Erythroblast (primary cell): ENCODE data around the gene SLC1A4.

ENCODE experiments used
- GATA1 ChIP-seq: IDR thresholded peaks from 2 replicates; pipeline ENCODE4 v1.6.1; 2011; ENCODE audit warnings: low read depth, mild to moderate bottlenecking, control low read depth, low read length, moderate library complexity
- POLR2A ChIP-seq: IDR thresholded peaks from 2 replicates; pipeline ENCODE4 v1.6.1; 2011; ENCODE audit warnings: mild to moderate bottlenecking, low read length

GRCh38 chr2:65057054-65057375, 67.8 kb downstream of the SLC1A4 start:
- no peak for TF ChIP-seq POLR2A
- TF ChIP-seq GATA1 = no peak
